Fibroblast of skin of left biceps (primary cell): ENCODE results near the gene ABCA13.

ENCODE experiments used
- DNase-seq, 2 experiments: peaks; one replicate each; pipeline ENCODE4 v3.0.0-alpha.2; 2013; ENCODE audit warnings: low read depth in 2 of 2

The ABCA13 gene

DNA sequence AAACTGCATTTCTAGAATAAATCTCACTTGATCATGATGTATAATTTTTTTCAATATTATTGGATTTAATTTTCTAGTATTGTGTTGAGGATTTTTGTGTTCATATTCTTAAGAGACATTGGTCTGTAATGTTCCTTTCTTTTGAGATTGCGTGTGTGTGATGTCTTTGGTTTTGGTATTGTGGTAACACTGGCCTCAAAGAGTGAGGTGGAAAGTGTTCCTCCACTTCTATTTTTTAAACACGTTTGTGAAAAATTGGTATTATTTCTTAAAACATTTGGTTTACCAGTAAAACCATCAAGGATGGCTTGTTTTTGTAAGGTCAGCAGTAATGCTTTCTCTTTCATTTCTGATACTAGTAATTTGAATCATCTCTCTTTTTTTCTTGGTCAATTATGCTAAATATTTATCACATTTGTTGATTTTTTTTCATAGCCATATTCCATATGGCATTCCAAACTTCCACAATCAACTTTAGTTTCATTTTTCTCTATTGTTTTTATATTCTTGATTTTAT lies 462.9 kb downstream of the ABCA13 start:
- no peak for DNase-seq

DNA sequence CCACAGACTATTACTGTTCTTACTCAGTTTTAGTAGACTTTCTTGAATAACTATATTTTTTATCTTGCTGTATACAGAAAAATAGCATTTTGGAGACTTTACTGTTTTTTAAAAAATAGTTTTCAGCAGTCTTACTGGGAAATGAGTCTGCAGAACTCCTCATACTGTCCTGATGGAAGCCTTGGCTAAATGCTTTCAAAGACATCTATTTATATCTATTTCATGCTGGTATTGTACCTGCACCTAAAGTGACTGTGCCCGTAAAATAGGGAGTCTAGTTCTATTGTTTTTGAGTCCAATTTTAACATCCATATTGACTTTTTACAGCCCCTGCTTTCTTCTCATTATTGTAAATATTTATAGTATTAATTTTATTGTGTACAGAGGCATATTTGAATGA lies 464.5 kb downstream of the ABCA13 start:
- DNase-seq: no peak

DNA sequence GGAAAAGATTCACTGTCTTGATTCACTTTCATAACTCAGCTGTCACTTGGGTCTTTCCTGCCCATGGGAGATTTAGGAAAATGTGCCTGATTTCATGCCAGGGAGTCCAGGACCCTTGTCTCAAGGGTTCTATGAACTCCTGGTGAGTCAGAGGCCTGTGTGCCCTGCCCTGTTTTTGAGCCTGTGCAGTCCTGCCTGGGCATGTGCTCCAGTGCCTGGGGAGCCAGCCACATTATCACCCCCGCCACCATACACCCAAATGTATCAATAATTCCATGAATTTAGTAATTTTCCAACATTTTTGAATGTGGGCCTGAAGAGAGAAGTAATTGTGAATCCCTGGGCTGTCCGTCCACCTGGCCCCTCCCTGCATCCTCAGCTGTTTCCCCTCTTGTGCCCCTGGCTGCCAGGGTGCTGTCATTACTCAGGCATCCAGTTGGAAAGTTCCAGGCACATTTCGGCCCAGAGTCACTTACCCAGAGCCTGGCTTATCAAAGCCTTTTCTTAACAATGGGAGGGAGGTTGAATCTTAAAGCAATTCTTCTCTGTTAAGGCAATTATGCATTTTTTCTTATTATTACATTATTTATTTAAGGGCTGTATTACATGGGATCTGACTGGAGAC lies 465.2 kb downstream of the ABCA13 start:
- DNase-seq: no peak

DNA sequence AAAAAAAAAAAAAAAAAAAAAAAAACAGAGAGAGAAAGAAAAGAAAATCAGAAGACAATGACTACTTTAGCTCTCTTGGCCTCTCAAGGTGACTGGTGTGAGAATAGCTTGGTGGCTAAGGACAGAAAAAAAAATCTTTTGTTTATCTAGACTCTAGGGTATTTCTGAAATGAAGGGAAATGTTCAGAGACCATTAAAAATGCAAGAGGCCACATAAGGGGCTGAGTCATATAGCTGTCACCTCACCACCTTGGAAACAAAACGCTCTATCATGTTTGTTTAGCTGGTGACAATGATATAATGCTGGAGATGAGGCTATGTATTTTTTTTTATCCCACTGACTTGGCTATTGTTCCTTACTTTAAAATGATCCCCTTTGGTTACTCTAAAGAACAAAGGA lies 466.1 kb downstream of the ABCA13 start:
- no peak for DNase-seq

DNA sequence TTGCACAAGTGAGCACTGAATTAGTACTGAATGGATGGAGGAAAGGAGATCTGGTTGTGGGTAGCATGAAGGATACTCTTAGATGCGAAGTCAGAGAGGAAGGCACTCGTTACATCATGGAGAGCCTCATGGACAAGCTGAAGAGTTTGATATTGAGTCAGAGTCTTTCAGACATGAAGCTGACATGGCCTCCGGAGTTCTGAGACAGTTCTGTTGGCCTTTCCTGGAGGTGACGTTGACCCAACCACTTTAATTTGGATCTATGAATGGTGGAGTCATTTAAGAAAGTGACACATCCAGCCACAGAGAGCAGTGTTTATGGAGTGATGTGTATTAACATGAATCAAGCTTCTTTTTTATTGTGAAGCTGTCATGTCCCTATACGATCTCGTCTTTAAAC lies 466.8 kb downstream of the ABCA13 start:
- no peak for DNase-seq

DNA sequence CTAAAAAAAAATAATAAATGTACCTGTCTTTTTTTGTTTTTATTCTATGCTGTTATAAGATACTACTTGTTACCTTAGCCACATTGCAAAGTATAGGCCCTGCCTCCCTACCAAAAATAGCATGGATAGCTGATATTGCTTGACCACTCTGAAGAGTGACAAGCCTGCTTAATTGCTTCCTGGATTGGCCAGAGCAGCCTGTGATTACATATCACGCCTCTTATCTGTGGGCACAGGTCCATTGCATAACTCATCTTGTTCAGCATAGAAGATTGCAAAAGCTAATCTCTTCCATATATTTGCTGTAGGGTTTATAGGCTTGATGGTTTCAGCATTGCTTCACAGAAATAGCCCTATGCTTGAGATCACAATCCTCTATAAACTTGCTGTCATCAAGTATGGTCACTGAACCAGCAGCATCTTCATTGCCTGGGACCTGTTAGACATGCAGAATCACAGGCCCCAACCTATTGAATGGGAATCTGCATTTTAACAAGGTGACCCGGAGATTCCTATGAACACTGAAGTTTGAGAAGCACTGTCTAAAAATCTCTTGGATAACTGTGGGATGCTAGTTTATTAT lies 472.3 kb downstream of the ABCA13 start:
- no peak for DNase-seq

DNA sequence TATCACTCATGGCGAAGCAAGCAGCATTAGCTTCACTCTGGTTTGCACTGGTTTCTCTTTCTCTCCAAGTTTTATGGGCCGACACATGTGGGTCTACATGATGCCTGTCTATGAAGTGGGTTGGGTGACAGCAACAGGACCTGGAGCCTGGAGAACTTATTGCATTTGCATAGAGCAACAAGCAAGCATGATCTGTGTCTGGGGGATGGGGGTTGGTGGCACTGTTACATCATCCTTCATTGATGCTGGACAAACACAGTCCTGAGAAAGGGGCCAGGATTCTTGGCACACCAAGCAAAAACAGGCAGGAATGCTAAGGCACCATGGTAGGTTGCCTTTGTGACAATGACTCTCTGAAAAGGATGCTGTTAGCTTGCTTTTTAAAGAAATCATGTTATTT lies 486.9 kb downstream of the ABCA13 start:
- DNase-seq: no peak

DNA sequence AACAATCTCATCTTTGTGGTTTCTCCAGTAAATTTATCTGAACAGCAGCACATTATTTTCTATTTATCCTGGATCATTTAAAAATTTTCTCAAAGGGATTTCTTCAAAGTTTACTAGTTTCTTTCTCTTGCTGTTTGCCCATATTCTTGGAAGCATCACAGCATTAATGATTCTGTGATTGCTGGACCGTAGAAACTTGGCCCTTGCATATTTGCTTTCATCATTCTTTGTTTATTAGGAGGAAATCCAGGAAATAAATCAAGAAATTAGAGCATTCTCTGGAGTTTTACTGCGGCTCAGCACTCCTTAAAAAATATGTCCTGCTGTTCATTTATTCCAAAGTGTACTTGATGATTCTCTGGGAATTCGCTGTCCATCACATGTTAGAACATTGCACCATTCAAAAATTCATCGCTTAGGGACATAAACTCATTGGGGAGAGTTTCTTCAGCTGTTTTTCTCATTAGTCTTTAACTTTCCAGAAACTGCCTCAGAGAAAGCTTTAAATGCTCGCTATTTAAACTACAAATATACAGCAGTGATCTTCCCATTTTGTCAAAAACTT lies 489.1 kb downstream of the ABCA13 start:
- no peak for DNase-seq

DNA sequence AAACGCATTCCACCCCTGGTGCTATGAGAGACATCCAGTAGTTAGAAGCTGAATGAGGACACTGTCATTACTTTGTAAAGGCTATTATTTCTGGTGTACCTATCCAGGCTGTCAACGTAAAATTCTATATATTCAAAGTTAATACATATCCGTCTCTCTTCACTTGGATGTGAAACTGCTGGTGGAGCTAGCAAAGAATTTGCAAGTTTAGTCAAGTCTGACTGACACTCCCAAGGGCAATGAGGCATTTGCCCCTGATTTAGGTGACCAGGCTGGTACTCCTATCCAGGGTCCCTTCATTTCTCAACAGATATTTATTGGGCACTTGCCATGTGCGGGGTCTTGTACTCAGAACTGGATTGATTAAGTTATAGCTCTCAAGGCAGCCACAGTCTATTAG lies 493.0 kb downstream of the ABCA13 start:
- no peak for DNase-seq

DNA sequence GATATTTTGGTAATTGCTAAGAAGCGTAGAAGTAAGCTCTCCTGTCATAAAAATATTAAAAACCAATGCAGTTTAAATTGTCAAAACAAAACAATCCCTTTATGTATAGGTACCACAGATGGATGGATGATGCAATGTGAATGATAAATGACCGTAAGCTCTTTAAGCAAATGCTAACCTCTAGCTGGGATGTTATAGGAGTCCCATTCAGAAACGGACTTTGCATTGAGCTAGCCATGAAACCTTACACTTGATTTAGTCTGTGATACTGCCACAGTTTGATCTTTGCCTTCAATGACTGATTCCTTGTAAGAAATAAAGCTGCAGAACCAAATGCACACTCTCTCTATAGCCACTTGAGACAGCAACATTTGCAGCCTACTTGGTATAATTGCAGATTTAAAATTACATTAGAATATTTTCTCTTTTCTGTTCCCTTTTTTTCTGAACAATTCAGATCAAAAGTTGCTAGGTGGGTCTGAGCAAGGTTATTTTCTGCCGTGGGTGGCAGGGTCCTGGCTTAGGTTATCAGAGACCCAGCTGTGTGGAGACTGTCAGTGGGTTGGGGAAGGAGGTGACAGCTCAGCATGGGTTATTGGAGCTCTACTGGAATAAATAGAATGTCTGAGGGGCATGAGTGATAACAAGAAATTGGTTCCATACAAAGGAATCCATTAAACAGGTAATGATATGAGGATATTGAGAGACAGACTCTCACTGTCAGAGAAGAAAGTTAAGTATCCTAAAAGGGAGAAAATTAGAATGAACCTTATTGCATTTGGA lies 494.3 kb downstream of the ABCA13 start:
- DNase-seq: no peak

DNA sequence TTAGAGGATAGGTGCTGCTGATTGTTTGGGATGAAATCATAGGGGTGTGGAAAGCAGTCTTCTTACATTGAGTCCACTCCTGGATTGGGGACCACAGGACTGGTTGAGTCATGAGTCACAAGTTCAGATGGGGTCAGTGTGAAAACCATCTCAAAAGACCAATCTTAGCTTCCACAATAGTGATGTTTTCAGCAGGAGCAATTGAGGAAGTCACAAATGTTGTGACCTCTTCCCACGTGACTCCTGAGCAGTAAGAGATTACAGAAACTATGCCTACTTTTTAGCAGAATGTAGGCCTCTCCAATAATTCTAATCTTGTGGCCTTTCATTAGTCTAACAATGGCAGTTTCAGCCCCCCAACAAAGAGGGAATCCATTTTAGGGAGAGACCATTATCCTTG lies 496.1 kb downstream of the ABCA13 start:
- no peak for DNase-seq

DNA sequence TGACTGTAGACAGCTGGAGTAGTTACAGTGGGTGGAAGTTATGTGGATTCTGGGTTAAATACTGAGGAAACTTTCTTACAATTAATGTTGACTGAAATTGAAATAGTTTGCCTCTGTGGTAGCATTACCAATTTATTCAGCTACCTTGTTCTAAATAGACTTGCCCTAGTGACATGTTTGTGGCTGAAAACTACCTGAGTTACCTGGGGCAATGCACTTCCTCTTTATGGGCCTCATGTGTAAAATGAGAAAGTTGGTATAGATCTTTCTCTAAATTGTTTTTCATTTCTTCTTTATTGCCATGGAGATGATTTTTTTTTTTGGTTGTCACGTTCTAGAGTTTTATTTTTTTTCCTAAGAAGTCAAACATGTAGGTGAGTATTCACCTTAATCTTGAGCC lies 500.4 kb downstream of the ABCA13 start:
- no peak for DNase-seq

DNA sequence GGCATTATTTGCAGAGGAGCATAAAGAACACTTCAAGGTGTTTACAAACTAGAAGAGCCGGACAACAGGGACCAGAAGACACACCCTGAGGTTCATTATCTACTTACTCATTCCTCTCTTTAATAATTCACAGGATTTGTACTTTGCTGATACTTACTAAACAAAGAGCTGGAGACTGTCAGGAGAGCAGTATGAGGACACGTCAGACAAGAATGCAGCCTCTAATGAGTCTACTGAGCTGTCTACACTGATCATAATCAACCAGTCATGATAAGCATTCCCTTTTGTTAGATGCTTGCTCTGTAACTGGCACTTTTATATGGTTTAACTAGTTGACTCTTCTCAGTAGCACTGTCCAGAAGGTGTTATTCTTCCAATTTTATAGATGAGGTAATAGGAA lies 509.7 kb downstream of the ABCA13 start:
- no peak for DNase-seq

DNA sequence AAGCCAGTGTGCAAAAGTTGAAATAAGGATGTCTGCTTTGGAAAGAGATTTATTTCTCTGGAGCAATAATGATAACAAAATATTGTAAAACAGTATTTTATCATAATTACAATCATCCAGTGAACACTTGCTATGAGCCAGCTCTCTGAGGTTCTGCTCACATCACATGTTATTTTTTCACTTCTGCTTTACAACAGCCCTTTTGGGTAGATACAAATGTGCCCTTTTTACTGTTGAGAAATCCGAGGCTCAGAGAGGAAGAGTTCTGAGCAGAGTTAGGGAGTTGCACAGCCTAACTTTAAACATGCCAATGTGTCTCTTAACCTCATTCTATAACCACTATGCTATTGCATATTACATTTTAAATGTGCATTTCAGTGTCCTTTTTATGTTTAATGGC lies 520.5 kb downstream of the ABCA13 start:
- DNase-seq: no peak
